Measurements from ENCODE around the gene CLP1. TPM values are rescaled to one million over a fixed set of nuclear protein-coding genes. Genes with fewer than 3 reads are reported as not detected.
"Not testable (repeated sequence)": the region's sequence is repeated elsewhere in the genome, so short reads cannot be mapped to it uniquely, and the experiment has no call there.

CLP1 gene
- total RNA-seq, 1 donor from 2014 or later, result 11.9 TPM

GRCh38 chr11:57703341-57703740, 45.8 kb downstream of the CLP1 start:
- intact Hi-C loops (cut with DNase I), result no loop called here
- DNase-seq (ENCODE audit: low spot score) (no peak), ATAC-seq (peak; percentile 17)

DNA sequence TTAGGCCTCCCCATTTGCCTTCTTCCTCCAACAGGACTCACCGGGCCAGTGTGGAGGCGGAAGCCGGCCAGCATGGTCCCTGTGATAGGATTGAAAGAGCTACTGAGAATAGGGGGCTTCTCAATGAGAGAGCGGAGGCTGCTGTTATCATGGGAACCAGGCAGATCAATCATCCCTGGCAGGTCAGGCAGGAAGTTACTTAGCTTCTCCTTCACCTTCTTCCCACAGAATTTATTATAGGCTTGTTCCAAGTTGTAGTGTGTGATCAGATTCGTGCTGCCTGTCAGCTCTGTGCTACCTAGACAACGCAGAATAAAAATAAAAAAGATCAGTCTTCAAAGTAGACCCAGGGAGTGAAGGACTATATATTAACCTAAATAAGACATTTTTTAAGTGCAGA, 47.4 kb downstream of the CLP1 start:
- intact Hi-C loops (cut with DNase I), result no loop called here
- DNase-seq (ENCODE audit: low spot score), result no peak
- ATAC-seq, result no peak

DNA sequence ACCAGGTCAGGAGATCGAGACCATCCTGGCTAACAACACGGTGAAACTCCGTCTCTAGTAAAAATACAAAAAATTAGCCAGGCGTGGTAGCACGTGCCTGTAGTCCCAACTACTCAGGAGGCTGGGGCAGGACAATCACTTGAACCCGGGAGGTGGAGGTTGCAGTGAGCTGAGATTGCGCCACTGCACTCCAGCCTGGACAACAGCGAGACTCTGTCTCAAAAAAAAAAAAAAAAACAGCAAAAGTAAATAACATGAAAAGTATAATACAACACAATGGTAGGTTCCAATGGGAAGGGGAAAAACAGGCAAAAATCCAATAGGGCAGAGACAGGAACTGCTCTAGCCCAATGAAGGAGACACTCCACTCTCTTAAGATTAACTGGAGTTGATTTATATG, 47.9 kb downstream of the CLP1 start:
- ATAC-seq; intact Hi-C loops (cut with DNase I); DNase-seq (ENCODE audit: low spot score): not testable (repeated sequence)

DNA sequence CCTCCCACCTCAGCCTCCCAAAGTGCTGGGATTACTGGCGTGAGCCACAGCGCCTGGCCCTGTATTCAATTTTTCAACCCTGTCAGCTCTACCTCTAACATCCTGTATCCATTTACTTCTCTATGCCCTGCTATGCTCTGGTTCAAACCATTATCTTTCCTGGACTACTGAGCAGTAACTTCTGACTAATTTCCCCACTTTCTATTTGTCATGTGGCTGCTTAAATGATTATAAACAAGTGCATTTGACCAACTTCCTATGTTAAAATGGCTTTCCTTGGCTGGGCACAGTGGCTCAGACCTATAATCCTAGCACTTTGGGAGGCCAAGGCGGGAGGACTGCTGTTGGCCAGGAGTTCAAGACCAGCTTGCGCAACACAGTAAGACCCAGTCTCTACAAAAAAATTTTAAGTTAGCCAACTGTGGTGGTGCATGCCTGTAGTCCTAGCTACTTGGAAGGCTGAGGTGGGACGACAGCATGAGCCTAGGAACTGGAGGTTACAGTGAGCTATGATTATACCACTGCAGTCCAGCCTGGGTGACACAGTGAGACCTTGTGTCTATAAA, 52.3 kb downstream of the CLP1 start:
- ATAC-seq (no peak), DNase-seq (ENCODE audit: low spot score) (no peak)
- intact Hi-C loops (cut with DNase I), result no loop called here

Small RNA genes lying within 50 kb of the gene (microRNA-seq; reads per million reads assigned to microRNA genes)
- 17,329 reads per million, percentile 95 among the genes with 10 or more reads in this experiment for gene MIR130A

Other genes starting within 250 kb of the CLP1 start
- 75.4 TPM for gene SLC43A3, start 230.6 kb upstream of the CLP1 start, total RNA-seq
- 2.5 TPM for gene RTN4RL2, start 197.2 kb upstream of the CLP1 start, total RNA-seq
- 14.8 TPM for gene SLC43A1, start 142.1 kb upstream of the CLP1 start, total RNA-seq
- gene TIMM10, start 127.0 kb upstream of the CLP1 start, total RNA-seq, result 42.0 TPM
- gene SMTNL1, start 120.2 kb upstream of the CLP1 start, total RNA-seq, result not detected
- 53.5 TPM for gene UBE2L6, start 90.1 kb upstream of the CLP1 start, total RNA-seq
- gene SERPING1, start 60.1 kb upstream of the CLP1 start, total RNA-seq, result 701 TPM
- 2.1 TPM for gene YPEL4, start 7.8 kb upstream of the CLP1 start, total RNA-seq
- gene ZDHHC5, start 10.4 kb downstream of the CLP1 start, total RNA-seq, result 45.4 TPM
- 9.6 TPM for gene MED19, start 54.5 kb downstream of the CLP1 start, total RNA-seq
- 56.9 TPM for gene TMX2, start 54.8 kb downstream of the CLP1 start, total RNA-seq
- 77.5 TPM for gene SELENOH, start 83.7 kb downstream of the CLP1 start, total RNA-seq
- not detected for gene BTBD18, start 94.1 kb downstream of the CLP1 start, total RNA-seq
- 270 TPM for gene CTNND1, start 104.0 kb downstream of the CLP1 start, total RNA-seq

All from sciatic nerve (tissue), 2 donors.